ENCODE results near the gene CD84.
"Not testable (repeated sequence)": the region's sequence is repeated elsewhere in the genome, so short reads cannot be mapped to it uniquely, and the experiment has no call there.

CD84 gene

DNA sequence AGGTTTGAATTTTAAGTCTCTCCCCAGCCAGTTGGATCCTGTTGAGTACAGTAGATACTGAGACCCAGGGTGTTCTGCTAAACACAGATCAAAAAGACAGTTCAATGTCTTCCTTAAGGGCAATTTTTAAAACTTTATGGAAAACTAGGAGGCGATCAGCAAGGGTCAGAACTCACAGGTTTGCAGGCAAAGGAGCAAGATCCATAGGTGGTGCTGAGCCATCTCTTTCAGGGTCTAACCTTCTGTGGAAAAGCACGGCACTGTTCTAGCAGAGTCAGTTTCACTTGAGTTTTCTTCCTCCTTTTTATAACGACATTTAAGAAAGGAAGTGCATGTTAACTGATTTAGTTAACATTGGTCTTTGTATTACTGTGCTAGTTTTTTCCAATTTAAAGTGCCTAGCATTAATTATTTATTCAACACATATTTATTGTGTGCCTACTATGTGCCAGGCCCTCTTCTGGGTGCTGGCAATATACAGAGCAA, at the start of gene CD84:
CD84 (minus strand) TSS at position 281 of the 486 bp plus-strand sequence; CDS start at position 222, 59 bp downstream.
- no peak for DNase-seq

GRCh38 chr1:160628799-160629263, 49.5 kb upstream of the CD84 start:
- DNase-seq = no peak

GRCh38 chr1:160627677-160628289, 48.5 kb upstream of the CD84 start:
- not testable (repeated sequence) for DNase-seq

DNA sequence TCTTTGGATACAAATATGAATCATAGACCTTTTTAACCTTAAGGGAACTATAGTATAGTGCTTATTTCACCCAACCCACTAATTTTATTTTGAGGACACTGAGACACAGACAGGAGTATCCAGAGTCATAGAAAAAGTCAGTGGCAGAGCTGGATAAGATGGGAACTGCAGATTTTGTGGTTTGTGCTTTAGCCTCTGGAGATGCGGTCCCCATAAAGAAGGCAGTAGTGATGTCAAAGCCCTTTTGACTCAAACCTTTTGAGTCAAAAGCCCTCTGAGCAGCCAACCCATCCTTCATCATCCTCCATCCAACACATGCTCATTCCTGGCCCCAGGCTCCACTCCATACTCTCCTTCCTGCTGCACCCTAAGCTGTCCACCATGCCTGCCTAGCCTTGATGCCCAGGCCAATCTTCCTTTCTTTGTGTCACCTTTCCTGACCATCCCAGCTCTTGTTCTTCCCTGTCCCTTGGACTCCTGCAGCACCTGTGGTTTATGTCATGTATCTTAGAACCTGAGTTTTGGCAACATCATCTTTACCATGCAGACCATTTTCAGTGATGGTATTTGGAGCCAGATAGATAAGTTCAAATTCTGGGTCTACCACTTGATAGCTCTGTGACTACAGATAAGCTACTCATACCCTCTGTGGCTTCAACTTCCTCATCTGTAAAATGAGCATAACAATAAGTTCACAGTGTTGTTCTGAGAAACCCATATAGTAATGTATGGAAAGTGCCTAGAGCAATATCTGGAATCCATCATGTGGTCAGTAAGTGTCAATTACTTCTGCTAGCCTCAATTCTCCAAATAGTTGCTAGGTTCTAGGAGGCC, 47.4 kb upstream of the CD84 start:
- DNase-seq = no peak

DNA sequence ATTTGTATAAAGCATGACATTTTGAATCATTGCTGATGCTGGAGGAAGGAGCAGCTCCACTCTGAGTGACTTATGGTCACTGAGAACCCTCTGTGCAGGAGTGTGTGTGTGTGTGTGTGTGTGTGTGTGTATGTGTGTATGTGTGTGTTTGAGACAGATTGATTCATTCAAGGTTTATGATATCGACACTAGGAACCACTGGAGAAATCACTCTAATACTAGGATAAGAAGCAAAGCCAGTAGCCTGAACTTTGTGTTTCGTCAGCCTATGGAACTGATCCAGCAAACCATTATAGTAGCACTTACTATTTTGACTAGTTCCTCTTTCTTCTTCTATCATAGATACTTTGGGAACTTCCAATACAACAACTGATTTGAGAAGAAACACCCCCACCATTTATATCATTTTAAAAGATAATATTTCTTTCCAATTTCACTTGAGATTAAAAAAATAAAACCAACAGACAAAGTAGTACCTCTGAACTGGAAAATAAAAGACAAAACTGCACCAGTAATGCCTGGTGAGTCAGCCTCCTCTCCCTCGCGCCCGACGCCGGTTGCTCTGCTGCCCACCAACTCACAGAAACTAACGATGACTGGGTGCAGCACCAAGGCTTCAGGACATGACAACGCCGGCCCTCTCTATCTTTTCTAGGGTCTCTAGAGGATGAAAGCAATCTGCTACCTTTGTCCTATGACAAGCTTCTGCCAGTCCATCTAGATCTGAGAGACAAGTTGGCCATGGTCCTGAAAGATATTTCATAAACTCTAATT, 46.6 kb upstream of the CD84 start:
- no peak for DNase-seq

DNA sequence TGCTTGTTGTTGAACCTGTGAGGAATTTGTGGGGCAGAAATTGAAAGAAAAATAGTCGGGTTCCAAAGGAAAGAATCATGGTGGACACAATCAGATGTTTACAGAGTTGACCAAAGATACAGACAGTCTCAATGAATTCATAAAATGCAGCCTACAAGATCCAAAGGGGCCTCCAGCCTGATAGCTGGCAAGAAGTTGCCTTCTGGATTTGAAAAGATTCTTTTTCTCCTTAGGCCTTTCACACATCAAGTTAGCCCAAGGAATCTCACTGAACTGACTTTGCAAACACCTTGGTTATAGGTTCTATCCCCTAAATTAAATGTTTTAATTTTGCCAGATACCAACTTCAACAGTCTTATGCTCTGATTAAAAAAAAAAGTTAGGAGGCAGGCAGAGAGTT, 46.0 kb upstream of the CD84 start:
- no peak for DNase-seq

GRCh38 chr1:160624464-160624863, 45.2 kb upstream of the CD84 start:
- DNase-seq = no peak

DNA sequence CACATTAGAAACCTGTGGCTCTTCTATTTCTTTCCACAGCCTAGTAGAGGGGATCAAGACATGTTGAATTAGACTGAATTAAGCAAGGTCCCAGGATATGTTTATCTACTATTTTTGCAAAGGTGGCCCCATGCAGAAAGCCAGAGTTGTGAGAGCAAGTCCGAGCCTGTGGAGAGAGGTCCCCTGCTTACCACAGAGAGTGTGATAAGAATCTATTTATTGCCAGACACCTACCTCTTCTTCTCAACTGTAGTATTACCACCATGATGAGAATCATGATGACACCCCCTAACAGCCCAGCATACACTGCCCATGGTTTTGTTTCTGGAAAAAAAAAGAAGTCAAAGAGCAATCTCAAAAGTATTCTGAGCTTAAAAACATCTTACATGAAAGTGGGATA, 44.6 kb upstream of the CD84 start:
- no peak for DNase-seq

DNA sequence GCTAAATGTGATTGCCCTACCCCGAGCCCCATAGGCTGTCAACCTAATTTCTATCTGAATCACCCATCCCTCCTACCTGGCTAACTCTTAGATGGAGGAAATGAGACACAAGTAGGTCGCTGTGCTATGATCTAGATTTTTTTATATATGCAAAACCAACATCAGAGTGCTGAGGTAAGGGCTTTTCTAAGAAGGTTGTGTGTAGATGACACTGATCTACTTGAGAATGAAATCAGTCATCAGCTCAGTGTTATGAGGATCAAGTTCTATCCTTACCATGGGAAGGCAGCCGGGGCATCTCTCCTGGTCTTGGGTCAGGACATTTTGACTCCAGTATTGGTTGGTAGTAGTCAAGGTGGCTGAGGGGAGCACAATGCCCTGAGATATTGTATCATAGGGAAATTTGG, 43.9 kb upstream of the CD84 start:
- no peak for DNase-seq

GRCh38 chr1:160622501-160623226, 43.4 kb upstream of the CD84 start:
- no peak for DNase-seq

DNA sequence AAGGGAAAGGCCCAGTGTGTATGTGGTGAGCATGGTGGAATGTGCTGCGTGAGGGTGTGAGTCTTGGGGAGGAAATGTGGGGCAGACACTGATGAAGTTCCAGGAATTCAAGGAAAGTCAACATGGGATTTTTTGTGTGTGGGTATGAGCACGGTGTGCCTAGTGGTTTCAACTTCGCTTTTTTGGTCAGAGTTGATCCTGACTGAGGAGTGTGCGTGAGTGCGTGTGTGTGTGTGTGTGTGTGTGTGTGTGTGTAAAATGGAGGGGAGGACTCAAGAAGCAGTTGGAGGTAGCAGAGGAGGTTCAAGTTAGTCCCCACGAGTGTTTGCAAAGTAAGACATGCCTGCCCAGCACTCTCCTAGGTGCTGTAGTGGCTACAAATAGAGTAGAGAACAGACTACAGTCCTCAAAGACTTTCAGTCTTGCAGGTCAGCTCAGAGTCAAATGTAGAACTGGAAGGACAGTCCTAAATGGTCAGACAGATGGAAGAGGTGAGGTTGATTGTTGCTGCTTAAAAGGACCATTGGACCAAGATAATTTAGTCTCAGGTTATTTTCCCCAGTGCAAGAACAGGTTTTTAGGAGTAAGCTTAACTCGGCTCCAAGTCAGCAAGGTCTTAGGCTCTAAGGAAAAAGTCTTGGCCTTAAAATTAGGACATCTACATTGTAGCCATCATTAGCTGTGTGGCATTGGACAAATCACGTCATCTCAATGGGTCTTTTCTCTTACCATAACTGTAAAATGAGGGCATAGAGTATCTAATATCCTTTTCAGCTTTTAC, 42.5 kb upstream of the CD84 start:
- no peak for DNase-seq

GRCh38 chr1:160620942-160621632, 41.8 kb upstream of the CD84 start:
- no peak for DNase-seq

DNA sequence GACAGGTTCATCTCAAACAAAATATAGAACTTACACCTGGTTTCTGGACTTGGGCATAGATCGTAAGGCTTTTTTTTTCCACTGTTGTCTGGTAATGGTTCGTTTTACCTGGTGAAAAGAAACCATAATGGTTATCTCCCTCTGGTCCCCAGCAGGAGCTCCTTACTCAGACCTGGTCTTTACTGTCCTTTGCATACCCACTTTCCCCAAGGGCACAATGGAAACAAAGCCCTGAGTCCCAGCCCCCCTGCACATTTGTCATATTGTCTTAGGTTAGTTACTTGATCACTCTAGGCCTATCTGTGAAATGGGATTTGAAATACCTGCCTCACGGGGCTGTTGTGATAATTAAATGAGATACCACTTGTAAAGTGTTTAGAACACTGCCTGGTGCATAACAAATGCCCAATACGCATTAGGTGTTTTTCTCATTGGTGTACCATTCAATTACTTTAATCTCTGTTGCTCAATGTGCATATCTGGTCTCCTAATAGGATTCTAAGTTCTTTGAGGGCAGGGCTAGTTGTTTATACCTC, 40.5 kb upstream of the CD84 start:
- no peak for DNase-seq

DNA sequence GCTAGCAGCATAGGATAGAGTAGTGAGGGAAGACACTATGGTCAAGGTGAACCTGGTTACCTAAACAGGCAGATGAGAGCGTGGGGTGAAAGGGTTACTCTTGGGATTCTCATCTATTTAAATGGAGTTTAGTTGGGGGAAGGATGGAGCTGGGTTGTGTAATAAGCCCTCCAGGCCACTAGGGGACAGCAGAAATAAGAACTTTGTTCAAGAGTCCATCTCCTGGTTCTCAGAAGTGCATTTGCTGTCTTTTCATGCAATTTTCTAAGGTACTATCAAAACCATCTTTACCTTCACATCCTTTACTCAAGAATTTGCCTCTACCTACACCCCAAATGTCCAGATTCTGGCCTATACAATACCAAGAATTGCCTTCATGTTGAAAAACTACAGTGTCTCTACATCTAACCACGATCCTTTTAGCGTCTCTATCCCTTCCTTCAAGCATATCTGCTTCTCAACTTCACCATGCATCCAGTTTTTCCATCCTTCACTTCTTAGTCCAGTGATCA, 39.5 kb upstream of the CD84 start:
- peak; percentile 99 for DNase-seq

- DNase-seq = no peak
Measured at GRCh38 chr1:160618327-160618726, 39.0 kb upstream of the CD84 start.

DNA sequence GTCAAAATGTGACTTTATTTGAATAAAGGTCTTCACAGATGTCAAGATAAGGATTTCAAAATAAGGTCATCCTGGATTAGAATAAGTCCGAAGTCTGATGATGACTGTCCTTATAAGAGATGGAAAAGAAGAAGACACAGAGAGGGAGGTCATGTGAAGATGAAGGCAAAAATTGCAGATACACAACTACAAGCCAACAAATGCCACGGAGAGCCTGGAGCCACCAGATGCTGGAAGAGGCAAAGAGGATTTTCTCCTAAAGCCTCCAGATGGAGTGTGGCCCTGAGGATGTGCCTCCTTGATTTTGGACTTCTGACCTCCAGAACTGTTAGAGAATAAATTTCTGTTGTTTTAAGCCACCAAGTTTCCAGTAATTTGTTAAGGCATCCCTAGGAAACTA, 36.4 kb upstream of the CD84 start:
- DNase-seq = no peak

GRCh38 chr1:160614410-160614809, 35.1 kb upstream of the CD84 start:
- DNase-seq = no peak

- DNase-seq = no peak
Measured at GRCh38 chr1:160612613-160613218, 33.4 kb upstream of the CD84 start.

- DNase-seq = no peak
Measured at GRCh38 chr1:160610569-160611242, 31.4 kb upstream of the CD84 start.

DNA sequence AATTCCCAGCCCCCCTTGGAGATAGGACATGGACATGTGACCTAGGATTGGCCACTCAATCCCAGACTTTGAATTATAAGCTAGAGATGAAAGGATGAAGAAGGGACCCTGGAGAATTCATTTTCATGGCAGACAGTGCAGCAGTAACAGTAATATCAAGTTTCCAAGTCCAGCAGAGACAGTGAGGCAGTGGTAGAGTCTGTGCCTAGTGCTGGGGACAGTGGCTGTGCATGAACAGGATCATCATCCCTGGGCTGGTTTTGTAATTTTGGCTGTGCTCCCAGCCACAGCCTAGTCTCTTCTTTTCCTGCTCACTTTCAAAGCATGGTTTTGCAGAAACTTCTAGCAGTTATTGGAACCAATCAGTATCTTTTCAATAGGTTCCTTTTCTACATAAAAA, 29.6 kb upstream of the CD84 start:
- DNase-seq = no peak
